Neutrophil (primary cell): Measurements from ENCODE around the gene TRDN.

Experiments
- H3K27ac ChIP-seq: fragments of 200-600 bp; sonication (generic); 2 replicates; pipeline ENCODE4 v1.5.1; 2016; ENCODE audit warnings: mild to moderate bottlenecking, moderate library complexity
- H3K27me3 ChIP-seq: fragments of 200-600 bp; sonication (generic); 2 replicates; pipeline ENCODE4 v1.6.0; 2016; ENCODE audit warnings: mild to moderate bottlenecking
- H3K36me3 ChIP-seq: fragments of 200-600 bp; sonication (generic); 2 replicates; pipeline ENCODE4 v1.5.1; 2017
- H3K4me1 ChIP-seq, 2 experiments: fragments of 200-600 bp in 1 of 2; sonication (generic) in 1 of 2; 1 replicate in 1 of 2; 2 replicates in 1 of 2; pipeline versions ENCODE4 v1.5.1 to v1.6.1; 2013 to 2016; ENCODE audit warnings: low read depth in 1 of 2, low read length in 1 of 2, mild to moderate bottlenecking in 1 of 2, moderate library complexity in 1 of 2; ENCODE audit not compliant: control insufficient read depth in 1 of 2, insufficient read depth in 1 of 2
- H3K4me3 ChIP-seq, 2 experiments: fragments of 200-600 bp in 1 of 2; sonication (generic) in 1 of 2; 1 replicate in 1 of 2; 2 replicates in 1 of 2; pipeline ENCODE4 v1.5.1; 2013 to 2016; ENCODE audit warnings: low read depth in 1 of 2, low read length in 1 of 2, mild to moderate bottlenecking in 1 of 2, moderate library complexity in 1 of 2
- H3K9me3 ChIP-seq: fragments of 200-600 bp; sonication (generic); 2 replicates; pipeline ENCODE4 v1.5.1; 2016
- TF ChIP-seq, protein P1 (sequence below): fragments of 200-600 bp; sonication (generic); IDR thresholded peaks from 2 replicates; pipeline ENCODE4 v1.5.1; 2016; ENCODE audit warnings: antibody characterized with exemption

TRDN gene

DNA sequence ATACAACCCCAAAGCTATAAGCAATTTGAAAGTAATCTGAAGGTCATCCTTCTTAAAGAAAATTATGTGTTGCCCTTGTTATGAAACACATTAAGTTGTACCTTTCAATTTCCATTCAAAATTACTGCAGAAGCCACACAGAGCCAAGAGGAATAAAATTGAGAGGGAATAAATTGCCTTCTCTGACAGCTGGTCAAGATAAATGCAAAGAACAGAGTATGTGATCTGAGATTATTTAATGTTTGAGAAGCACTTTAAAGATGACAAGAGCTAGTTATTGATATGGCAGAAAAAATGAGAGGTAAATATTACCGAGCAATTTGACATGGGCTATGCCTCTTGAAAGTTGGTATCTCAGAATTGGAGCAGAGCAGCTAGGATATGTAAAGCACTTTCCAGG is 61.6 kb downstream of the TRDN start:
- Histone ChIP-seq H3K4me3 (no peak overlapping the region), H3K27me3 (no peaks in the 10 kb centered on the region)

DNA sequence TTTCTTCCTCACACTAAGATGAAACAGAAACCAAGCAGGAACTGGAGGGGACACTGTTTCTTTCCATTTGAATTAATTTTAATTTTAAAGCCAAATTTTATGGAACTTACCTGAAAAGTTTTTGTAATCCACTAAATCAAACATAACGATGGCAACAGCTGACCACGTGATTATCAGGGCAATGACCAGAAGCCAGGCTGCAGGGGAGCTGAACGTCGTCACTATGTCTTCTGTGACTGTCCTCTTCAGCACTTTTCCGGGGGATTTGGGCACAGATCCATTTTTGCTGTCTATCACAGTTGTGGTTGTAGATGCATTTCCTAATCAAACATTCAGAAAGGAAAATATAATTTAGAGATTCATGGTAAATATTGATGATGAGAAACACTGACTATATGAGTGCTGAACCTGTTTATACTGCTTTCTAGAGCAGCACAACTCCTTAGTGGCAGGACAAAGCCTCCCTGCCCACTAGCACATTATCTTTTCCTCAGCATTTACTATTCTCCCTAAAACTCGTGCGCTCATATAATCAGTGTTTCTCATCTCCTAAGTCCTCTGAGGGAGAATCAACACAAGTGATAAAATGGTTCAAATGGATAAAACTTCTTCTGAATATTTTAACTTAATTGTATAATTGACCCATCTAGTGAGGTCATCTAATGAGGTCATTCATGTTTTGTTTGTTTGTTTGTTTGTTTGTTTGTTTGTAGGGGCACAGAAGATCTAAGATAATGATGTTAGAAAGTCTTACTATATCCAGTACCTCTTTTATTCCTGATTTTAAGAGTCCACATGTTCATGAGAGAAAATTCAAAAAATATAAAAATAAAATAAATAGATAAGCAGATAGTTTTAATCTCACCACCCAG is 65.7 kb downstream of the TRDN start:
- no peak overlapping the region for H3K4me3 ChIP-seq
- TF ChIP-seq, protein P1, sequence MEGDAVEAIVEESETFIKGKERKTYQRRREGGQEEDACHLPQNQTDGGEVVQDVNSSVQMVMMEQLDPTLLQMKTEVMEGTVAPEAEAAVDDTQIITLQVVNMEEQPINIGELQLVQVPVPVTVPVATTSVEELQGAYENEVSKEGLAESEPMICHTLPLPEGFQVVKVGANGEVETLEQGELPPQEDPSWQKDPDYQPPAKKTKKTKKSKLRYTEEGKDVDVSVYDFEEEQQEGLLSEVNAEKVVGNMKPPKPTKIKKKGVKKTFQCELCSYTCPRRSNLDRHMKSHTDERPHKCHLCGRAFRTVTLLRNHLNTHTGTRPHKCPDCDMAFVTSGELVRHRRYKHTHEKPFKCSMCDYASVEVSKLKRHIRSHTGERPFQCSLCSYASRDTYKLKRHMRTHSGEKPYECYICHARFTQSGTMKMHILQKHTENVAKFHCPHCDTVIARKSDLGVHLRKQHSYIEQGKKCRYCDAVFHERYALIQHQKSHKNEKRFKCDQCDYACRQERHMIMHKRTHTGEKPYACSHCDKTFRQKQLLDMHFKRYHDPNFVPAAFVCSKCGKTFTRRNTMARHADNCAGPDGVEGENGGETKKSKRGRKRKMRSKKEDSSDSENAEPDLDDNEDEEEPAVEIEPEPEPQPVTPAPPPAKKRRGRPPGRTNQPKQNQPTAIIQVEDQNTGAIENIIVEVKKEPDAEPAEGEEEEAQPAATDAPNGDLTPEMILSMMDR = no peak
- no peaks in the 10 kb centered on the region for H3K4me1 ChIP-seq
- no peaks in the 10 kb centered on the region for H3K36me3 ChIP-seq
- H3K27ac ChIP-seq = no peak overlapping the region
- no peaks in the 10 kb centered on the region for H3K27me3 ChIP-seq
- no peaks in the 10 kb centered on the region for H3K9me3 ChIP-seq

More for the DNA sequence above, 61.6 kb downstream of the TRDN start:
- no peaks in the 10 kb centered on the region for H3K36me3 ChIP-seq
- TF ChIP-seq, protein P1 = no peak
- no peak overlapping the region for H3K27ac ChIP-seq
- no peaks in the 10 kb centered on the region for H3K9me3 ChIP-seq
- H3K4me1 ChIP-seq = no peaks in the 10 kb centered on the region

DNA sequence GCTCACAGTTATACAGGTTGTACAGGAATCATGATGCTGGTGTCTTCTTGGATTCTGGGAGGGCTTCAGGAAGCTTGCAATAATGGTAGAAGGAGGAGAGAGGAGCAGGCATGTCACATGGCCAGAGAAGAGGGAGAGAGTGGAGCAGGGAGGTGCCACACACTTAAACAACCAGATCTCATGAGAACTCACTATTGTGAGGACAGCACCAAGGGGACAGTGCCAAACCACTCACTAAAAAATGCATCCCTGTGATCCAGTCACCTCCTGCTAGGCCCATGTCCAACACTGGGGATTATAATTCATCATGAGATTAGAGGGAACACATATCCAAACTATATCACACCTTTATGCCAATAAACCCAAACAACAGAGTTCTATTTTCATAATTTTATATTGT is 67.2 kb downstream of the TRDN start:
- Histone ChIP-seq H3K4me1 (no peaks in the 10 kb centered on the region), H3K9me3 (no peaks in the 10 kb centered on the region), H3K27me3 (no peaks in the 10 kb centered on the region), H3K4me3 (no peak overlapping the region), H3K36me3 (no peaks in the 10 kb centered on the region), H3K27ac (no peak overlapping the region)
- TF ChIP-seq, protein P1 = no peak

DNA sequence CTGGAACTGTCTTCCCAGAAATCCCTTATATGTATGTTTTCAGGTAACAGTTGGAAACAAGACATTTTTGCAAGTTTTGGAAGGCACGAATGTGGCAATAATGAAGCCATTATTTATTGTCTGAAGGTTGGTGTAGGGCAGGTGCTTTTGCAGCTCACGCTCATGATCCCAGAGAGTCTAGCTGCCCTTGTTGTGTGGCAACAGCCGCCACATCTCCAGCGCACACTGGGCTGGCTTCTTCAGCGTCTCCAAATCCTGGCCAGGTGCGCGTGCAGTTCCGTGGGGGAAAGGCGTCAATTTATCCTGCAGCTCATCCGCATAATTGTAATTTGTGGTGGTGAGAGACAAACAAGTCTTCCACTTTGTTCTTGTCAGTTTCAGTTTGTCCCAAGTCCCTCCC is 71.2 kb downstream of the TRDN start:
- H3K27me3 ChIP-seq = no peaks in the 10 kb centered on the region
- H3K36me3 ChIP-seq = no peaks in the 10 kb centered on the region
- no peak overlapping the region for H3K4me3 ChIP-seq
- H3K27ac ChIP-seq = no peak overlapping the region
- no peaks in the 10 kb centered on the region for H3K4me1 ChIP-seq
- no peaks in the 10 kb centered on the region for H3K9me3 ChIP-seq
- TF ChIP-seq, protein P1 = no peak

DNA sequence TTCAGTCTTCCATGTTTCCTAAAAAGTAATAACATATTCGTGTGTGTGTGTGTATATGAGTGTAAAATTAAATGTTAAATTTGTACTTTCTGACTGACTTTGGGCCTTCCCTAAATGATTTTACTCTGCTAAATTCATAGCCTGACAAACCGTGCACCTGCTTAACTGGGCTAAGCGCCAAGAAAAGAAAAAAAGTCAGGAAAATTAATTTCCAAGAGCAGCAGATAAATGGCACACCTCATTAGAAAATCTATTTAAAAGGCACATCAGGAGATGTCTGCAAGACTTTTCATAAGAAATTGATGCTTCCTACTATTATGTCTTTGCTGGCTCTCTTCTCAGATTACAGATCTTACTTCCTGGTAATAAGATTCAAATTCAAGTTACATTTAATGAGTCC is 72.4 kb downstream of the TRDN start:
- Histone ChIP-seq H3K9me3 (no peaks in the 10 kb centered on the region), H3K36me3 (no peaks in the 10 kb centered on the region), H3K4me1 (no peaks in the 10 kb centered on the region), H3K27ac (no peak overlapping the region), H3K27me3 (no peaks in the 10 kb centered on the region), H3K4me3 (no peak overlapping the region)
- TF ChIP-seq, protein P1 = no peak
